Stimulated activated CD4-positive, alpha-beta T cell treated with anti-CD3 and anti-CD28 coated beads, Interleukin-15, amount 100 ng/mL, for 48 hours (primary cell): ENCODE measurements around the gene HSPB1.
A peak's percentile ranks its signal among the peaks of the same experiment; 100 is the strongest.
"Not testable (repeated sequence)": the region's sequence is repeated elsewhere in the genome, so short reads cannot be mapped to it uniquely, and the experiment has no call there.

Source experiments
- DNase-seq, 2 donors: peaks; one replicate each; pipeline ENCODE4 v3.0.0-alpha.2; 2020; ENCODE audit warnings: low read depth in 2 of 2

Gene HSPB1

DNA sequence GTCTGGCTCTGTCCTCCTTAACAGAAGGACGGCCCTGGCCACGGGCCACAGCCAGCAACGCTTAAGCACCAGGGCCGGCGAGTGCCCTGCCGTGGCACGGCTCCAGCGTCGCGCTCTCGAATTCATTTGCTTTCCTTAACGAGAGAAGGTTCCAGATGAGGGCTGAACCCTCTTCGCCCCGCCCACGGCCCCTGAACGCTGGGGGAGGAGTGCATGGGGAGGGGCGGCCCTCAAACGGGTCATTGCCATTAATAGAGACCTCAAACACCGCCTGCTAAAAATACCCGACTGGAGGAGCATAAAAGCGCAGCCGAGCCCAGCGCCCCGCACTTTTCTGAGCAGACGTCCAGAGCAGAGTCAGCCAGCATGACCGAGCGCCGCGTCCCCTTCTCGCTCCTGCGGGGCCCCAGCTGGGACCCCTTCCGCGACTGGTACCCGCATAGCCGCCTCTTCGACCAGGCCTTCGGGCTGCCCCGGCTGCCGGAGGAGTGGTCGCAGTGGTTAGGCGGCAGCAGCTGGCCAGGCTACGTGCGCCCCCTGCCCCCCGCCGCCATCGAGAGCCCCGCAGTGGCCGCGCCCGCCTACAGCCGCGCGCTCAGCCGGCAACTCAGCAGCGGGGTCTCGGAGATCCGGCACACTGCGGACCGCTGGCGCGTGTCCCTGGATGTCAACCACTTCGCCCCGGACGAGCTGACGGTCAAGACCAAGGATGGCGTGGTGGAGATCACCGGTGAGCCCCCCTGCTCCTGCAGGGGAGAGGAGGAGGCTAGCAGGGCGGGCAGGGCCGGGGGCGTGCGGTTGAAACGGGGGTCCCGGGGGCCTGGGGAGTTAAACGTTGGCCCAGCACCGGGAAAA, at the start of gene HSPB1:
HSPB1 (plus strand) TSS at position 327 of the 855 bp plus-strand sequence; CDS start at position 367, 40 bp downstream.
- peak in 1 of 2 donors; percentile 28 for DNase-seq

- DNase-seq, result no peak
Measured at GRCh38 chr7:76254781-76255180, 47.7 kb upstream of the HSPB1 start.

GRCh38 chr7:76257973-76258372, 44.5 kb upstream of the HSPB1 start:
- no peak for DNase-seq

- no peak for DNase-seq
Measured at GRCh38 chr7:76259124-76260093, 43.1 kb upstream of the HSPB1 start.

DNA sequence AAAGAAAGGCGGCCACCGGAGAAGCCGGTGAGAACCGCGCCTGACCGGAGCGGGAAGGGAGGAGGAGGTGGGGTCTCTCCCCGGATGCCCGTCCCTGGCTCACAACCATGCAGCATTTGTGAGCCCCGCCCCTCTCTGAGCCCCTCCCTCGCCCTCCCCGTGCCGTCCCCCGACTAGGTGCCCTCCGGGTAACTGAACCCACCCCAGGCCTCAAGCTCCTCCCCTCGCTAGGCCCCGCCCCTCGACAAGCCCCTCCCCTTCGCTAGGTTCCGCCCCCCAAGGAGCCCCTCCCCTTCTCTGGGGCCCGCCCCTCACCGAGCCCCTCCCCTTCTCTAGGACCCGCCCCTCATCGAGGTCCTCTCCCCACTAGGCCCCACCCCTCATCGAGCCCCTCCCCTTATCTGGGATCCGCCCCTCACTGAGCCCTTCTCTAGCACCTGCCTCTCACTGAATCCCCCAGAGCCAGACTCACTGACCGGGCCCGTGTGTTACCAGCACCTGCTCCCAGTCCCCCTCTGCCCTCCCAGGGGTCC, 42.2 kb upstream of the HSPB1 start:
- peak; percentile 46 to 48 for DNase-seq

GRCh38 chr7:76261329-76261728, 41.1 kb upstream of the HSPB1 start:
- no peak for DNase-seq

DNA sequence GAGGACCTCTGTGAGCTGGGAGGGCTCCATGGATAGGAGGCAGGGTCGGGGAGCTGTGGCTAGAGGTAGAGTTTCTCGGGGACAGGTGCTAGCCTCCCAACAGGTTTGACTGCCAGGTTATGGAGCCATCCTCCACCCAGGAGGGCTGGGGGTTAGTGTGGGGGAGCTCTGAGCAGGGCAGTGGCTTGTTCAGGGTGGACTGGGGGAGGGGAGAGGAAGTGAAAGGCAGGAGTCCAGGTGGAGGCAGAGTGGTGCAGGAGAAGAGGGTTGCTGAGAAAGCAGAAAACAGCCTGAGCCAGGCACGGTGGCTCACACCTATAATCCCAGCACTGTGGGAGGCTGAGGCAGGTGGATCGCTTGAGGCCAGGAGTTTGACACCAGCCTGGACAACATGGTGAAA, 40.5 kb upstream of the HSPB1 start:
- no peak for DNase-seq

DNA sequence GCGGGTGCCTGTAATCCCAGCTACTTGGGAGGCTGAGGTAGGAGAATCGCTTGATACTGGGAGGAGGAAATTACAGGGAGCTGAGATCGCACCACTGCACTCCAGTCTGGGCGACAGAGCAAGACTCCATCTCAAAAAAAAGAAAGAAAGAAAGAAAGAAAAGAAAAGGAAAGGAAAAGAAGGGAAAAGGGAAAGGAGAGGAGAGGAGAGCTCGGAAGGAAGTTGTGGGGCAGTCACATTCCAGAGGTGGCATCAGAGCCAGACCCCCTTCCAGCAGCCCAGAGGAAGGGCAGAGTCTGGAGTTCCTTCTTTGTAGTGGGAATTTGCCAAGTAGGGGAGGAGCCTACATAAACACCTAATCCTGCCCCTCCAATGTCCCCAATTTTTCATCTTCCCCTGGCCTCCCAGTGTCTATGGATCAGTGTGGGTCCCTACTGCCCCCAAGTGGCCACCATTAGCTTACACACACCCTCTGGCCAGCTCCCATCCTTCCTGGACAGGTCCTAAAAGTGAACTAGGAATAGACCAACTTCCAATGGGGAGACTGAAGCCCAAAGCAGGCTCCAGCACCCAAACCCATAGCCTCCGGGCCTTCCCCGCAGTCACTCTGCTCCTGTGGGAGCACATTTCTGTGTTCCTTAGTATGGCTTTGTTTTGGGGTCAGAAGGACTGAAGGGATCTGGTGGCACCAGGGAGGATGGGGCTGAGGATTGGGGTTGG, 39.6 kb upstream of the HSPB1 start:
- DNase-seq, result peak in 1 of 2 donors; percentile 30

- DNase-seq, result no peak
Measured at GRCh38 chr7:76265299-76265698, 37.2 kb upstream of the HSPB1 start.

DNA sequence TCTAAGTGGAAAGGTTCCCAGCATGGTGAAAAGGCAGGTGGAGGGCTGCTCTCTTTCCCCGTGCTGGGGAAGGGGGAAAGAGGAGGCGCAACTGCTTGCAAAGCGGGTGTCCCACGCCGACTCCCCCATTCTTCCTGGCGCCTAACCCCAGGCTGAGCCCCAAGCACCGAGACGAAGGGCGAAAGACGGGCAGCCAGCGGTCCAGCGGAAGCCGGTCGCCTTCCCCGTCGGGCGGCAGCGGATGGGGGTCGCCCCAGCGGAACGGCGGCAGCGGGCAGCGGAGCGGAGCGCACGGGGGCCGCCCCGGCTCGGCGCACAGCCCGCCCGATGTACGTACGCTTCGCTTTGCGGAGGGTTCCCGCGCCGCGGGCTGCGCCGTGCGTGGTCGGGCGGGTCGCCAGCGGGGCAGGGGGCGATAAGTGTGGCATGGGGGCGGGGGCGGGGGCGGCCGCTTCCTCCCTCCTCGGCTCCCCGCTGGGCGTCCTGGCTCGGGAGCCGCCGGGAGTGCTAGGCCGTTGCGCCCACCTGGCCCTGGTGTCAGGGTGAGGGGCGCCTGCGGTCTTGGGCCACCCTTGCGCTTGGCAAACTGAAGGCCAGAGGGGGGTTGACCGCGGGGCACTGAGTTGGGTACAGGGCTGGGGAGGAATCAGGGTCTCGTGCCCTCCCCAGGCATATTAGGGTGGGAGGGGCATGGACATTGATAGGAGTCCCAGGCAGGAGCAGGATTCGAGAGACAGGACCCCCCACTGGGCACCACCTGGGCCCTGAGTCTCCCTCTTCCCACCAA, 35.2 kb upstream of the HSPB1 start:
- DNase-seq, result no peak

DNA sequence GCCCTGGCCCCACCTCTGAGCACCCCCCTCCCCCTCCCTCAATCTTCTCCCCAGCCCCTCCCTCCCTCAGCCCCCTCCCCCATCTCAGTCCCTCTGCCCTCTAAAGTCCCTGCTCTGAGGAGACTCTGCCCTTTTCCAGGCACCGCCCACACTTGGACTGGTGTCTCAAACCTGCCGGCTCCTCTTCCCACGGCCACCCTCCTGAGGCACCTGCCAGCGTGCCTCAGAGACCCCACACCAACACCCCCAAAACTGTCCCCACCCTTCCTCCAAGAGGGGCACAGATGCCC, 34.6 kb upstream of the HSPB1 start:
- no peak for DNase-seq

- DNase-seq, result no peak
Measured at GRCh38 chr7:76268376-76268775, 34.1 kb upstream of the HSPB1 start.

GRCh38 chr7:76269895-76270294, 32.6 kb upstream of the HSPB1 start:
- no peak for DNase-seq

- not testable (repeated sequence) for DNase-seq
Measured at GRCh38 chr7:76271384-76271783, 31.1 kb upstream of the HSPB1 start.

DNA sequence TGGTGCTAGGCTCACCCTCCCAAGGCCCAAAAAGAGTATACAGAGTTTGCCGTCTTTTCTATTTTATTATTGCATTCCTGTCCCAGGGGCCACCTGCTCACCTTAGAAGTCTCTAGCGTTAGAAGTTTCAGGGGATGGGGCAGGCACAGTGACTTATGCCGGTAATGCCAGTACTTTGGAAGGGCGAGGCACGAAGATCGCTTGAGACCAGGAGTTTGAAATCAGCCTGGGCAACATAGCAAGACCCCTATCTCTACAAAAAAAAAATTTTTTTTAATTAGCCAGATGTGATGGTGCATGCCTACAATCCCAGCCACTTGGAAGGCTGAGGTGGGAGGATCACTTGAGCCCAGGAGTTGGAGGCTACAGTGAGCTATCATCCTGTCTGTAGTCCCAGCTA, 30.3 kb upstream of the HSPB1 start:
- no peak for DNase-seq

GRCh38 chr7:76272851-76273497, 29.5 kb upstream of the HSPB1 start:
- DNase-seq, result no peak

DNA sequence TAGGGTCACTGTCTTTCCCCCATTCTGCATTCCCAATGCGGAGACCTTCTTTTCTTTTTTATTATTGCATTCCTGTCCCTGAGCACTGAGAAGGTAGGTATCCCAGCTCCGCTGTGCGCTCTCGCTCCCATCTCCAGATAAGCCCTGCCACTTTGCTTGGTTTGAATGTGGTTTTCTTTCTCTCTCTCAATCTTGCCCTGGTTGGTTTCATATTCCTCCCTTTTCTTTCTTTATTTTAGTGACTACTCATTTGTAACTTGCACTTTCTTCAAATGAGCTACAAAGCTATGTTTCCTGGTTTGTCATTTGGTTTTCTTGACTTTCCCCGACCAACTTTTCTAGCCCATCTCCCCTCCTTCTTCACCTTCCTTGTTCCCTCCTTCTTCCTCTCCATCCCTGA, 29.0 kb upstream of the HSPB1 start:
- no peak for DNase-seq

DNA sequence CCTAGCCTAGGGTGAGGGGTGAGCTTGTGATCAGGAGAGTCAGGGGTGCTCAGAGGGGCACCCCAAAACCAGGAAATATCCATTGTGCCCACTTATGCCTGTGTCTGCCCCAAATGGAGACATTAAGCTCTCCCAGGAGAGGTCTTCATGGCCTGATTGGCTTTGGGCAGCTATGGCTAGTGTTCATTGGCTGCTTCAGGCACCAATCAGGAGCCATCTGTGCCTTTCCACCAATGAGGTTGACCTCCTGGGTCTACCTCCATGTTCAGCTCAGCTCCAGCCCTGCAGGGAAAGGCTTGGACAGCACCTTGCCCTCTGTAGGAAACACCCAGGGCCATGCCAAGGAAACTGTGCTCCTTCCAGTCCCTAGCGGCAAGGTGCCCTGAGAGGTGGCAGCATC, 23.9 kb upstream of the HSPB1 start:
- DNase-seq, result no peak

GRCh38 chr7:76280408-76280807, 22.1 kb upstream of the HSPB1 start:
- DNase-seq, result no peak

DNA sequence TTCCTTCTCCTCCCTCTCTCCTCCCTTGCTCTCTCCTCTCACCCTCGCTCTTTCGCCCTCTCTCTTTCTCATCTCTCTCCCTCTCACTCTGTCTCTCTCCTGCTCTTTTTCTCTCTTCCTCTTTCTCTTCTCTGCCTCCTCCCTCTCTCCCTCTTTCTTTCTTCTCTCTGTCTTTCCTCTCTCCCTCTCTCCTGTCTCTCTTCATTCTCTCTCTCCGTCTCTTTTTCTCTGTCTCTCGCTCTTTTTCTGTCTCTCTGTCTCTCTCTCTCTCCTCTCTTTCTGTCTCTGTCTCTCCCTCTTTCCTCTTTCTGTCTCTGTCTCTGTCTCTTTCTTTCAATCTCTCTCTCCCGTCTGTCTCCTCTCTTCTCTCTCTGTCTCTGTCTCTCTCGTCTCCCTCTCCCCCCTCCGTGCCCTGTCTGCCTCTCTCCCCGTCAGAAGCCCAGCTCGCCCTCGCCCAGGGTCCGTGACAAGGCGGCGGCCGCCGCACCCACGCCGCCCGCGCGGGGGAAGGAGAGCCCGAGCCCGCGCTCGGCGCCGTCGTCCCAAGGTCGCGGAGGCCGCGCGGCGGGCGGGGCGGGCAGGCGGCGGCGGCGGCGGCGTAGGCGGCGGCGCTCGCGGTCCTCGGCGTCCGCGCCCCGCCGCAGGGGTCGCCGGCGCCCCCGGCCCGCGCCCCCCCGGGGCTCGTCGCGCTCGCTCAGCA, 21.3 kb upstream of the HSPB1 start:
- DNase-seq, result no peak
